Vagina (tissue), 2 donors: ENCODE data around the gene FPGS. TPM values are rescaled to one million over a fixed set of nuclear protein-coding genes. Genes with fewer than 3 reads are reported as not detected.
A peak's percentile ranks its signal among the peaks of the same experiment; 100 is the strongest.

Experiments
- DNase-seq, 2 donors: peaks; one replicate each; pipeline ENCODE4 v3.0.0-alpha.2; 2017; ENCODE audit errors: extremely low spot score in 2 of 2
- H3K27ac ChIP-seq: fragments of 200-600 bp; sonication (generic); one replicate; pipeline ENCODE4 v1.5.1; 2019
- H3K27me3 ChIP-seq: fragments of 200-600 bp; sonication (generic); one replicate; pipeline ENCODE4 v1.5.1; 2019
- H3K36me3 ChIP-seq, 2 donors: fragments of 200-600 bp; sonication (generic); one replicate each; pipeline ENCODE4 v1.5.1; 2017 to 2019
- H3K4me1 ChIP-seq: fragments of 200-600 bp; sonication (generic); one replicate; pipeline ENCODE4 v1.5.1; 2019
- H3K4me3 ChIP-seq, 2 donors: fragments of 200-600 bp; sonication (generic); 1 replicate in 1 of 2; 2 replicates in 1 of 2; pipeline ENCODE4 v1.5.1; 2016 to 2019
- H3K9me3 ChIP-seq: fragments of 200-600 bp; sonication (generic); one replicate; pipeline ENCODE4 v1.5.1; 2019
- CTCF ChIP-seq, 3 experiments: fragments of 450-650 bp in 2 of 3; fragments of 200-600 bp in 1 of 3; sonication (generic) in 1 of 3; IDR thresholded peaks; one replicate each; pipeline ENCODE4 v1.5.1; 2017 to 2019; ENCODE audit warnings: antibody characterized with exemption in 3 of 3, mild to moderate bottlenecking in 2 of 3, moderate library complexity in 2 of 3
- POLR2A ChIP-seq, 2 donors: fragments of 450-650 bp; IDR thresholded peaks; one replicate each; pipeline ENCODE4 v1.6.1; 2017; ENCODE audit warnings: antibody characterized with exemption in 2 of 2, mild to moderate bottlenecking in 2 of 2, moderate library complexity in 2 of 2
- POLR2AphosphoS5 ChIP-seq, 2 donors: sonication (generic); formaldehyde crosslinking; IDR thresholded peaks; one replicate each; pipeline ENCODE4 v1.9.0; 2017; ENCODE audit warnings: antibody characterized with exemption in 2 of 2, mild to moderate bottlenecking in 2 of 2, low read depth in 1 of 2; ENCODE audit not compliant: insufficient read depth in 1 of 2
- intact Hi-C: fragments of 100-400 bp; cut with DNase I; formaldehyde crosslinking; loops from one replicate; pipeline ENCODE4 v1.15.1; 2023
- total RNA-seq: library from RNA; depleted of rRNA; stranded (reverse); fragments of >200 nt; gene quantifications from one replicate; pipeline ENCODE4 v1.2.3, GENCODE V29; 2016

The FPGS gene
- total RNA-seq, 1 donor from 2014 or later, result 99.7 TPM

GRCh38 chr9:127857278-127857677 lies 54.6 kb downstream of the FPGS start:
- no peak for TF ChIP-seq POLR2A (IDR thresholded peaks at IDR 0.05)
- TF ChIP-seq POLR2AphosphoS5 (IDR thresholded peaks at IDR 0.05; ENCODE audit: insufficient read depth in 1 of 2, low read depth in 1 of 2), result no peak
- no peak for TF ChIP-seq CTCF (IDR thresholded peaks at IDR 0.05)
- intact Hi-C loops, result no loop called here
- Histone ChIP-seq H3K27me3 (no peaks in the 10 kb centered on the region), H3K9me3 (no peaks in the 10 kb centered on the region), H3K4me1 (peaks cover 54% of the 10 kb centered on the region), H3K36me3 (no peaks in the 10 kb centered on the region), H3K27ac (no peak overlapping the region), H3K4me3 (no peak overlapping the region)
- DNase-seq, result no peak

DNA sequence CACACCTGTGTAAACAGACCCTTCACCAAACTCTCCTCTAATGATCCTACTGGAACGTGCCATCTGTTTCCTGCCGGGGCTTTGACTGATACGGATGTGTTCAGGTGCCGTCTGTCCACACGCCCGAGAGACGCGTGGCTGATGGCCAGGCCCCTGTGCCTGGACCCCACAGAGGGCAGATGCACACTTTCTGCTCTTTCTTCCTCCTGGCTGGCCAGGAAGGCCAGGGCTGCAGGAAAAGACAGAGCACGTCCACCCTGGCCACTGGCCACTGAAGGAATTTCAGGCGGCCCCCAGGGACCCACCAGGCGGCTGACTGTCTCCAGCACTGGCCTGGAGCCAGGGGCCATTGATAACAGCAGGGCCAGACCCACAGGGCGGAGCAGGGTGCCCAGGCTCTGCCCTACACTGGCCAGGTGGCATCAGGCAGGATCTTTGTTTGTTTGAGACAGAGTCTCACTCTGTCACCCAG lies 55.4 kb downstream of the FPGS start:
- H3K36me3 ChIP-seq, result no peaks in the 10 kb centered on the region
- H3K27me3 ChIP-seq, result no peaks in the 10 kb centered on the region
- H3K4me3 ChIP-seq, result no peak overlapping the region
- intact Hi-C loops, result no loop called here
- DNase-seq, result no peak
- H3K9me3 ChIP-seq, result no peaks in the 10 kb centered on the region
- peaks cover 50% of the 10 kb centered on the region for H3K4me1 ChIP-seq
- H3K27ac ChIP-seq, result no peak overlapping the region
- TF ChIP-seq POLR2A (IDR thresholded peaks at IDR 0.05) (no peak), CTCF (IDR thresholded peaks at IDR 0.05) (no peak), POLR2AphosphoS5 (IDR thresholded peaks at IDR 0.05; ENCODE audit: insufficient read depth in 1 of 2, low read depth in 1 of 2) (no peak)

GRCh38 chr9:127860260-127860659 lies 57.6 kb downstream of the FPGS start:
- intact Hi-C loops, result no loop called here
- DNase-seq, result no peak
- no peaks in the 10 kb centered on the region for H3K9me3 ChIP-seq
- no peaks in the 10 kb centered on the region for H3K36me3 ChIP-seq
- peaks cover 32% of the 10 kb centered on the region for H3K4me1 ChIP-seq
- TF ChIP-seq POLR2AphosphoS5 (IDR thresholded peaks at IDR 0.05; ENCODE audit: insufficient read depth in 1 of 2, low read depth in 1 of 2) (no peak), CTCF (IDR thresholded peaks at IDR 0.05) (no peak), POLR2A (IDR thresholded peaks at IDR 0.05) (no peak)
- H3K4me3 ChIP-seq, result no peak overlapping the region
- no peak overlapping the region for H3K27ac ChIP-seq
- no peaks in the 10 kb centered on the region for H3K27me3 ChIP-seq

DNA sequence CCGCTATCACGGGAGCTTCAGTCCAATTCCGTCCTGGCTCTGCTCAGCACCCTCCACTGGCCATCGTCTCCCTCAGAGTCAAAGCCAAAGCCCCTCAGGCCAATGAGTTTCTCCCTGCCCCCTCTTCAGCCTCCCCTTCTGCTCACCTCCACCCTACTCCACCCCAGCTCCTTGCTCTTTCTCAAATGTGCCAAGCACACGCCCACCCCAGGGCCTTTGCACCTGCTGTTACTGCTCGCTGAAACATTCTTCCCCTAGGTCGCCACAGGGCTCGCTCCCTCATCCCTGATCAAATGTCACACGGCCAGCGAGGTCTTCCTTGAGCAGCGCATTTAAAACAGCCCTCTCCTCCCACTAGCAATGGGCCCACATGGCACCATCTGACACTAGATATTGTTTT lies 58.1 kb downstream of the FPGS start:
- no peaks in the 10 kb centered on the region for H3K9me3 ChIP-seq
- H3K27me3 ChIP-seq, result no peaks in the 10 kb centered on the region
- no peak for DNase-seq
- H3K27ac ChIP-seq, result no peak overlapping the region
- intact Hi-C loops, result no loop called here
- H3K36me3 ChIP-seq, result no peaks in the 10 kb centered on the region
- H3K4me3 ChIP-seq, result no peak overlapping the region
- H3K4me1 ChIP-seq, result peaks cover 29% of the 10 kb centered on the region
- TF ChIP-seq CTCF (IDR thresholded peaks at IDR 0.05) (no peak), POLR2A (IDR thresholded peaks at IDR 0.05) (no peak), POLR2AphosphoS5 (IDR thresholded peaks at IDR 0.05; ENCODE audit: insufficient read depth in 1 of 2, low read depth in 1 of 2) (no peak)

DNA sequence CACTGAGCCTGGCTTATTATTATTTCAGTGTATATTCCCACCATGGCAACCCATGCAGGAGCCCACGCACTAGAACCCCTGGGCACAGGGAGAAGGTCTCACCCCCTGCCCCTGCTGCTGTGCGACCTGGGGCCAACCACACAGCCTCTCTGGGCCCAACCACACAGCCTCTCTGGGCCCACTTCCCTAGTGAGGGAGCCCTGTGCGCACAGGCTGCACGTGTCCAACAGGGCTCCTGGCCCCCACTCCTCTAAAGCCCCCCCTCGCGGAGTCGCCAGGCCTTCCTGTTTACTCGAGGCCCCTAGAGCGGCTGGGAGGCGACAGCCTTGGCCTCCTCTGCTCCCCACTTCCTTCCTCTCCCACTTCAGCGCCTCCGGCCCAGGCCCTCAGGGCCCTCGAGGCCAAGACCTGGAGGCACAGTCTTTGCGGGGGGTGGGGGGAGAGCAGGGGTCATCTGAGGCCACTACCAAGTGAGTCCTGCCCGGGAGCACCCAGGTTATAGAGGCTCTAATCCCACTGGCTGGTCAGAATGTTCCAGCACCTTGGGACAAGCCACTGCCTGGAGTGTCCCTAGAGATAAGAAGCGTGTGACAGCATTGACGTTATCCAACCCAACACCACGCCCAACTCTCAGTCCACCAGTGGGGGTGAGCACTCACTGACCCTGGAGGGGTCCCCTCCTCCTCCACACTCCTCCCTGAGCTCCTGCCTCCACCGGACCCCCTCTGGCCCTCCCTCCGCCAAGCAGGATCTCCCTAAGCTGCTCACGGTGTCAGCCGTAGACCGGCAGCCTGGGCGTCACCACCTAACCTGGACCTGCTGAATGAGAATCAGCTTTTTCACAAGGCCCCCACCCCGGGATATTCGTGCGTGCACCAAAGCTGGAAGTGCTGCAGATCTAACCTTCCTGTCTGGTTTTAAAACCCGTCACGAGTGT lies 59.7 kb downstream of the FPGS start:
- no peaks in the 10 kb centered on the region for H3K27me3 ChIP-seq
- intact Hi-C loops, result no loop called here
- TF ChIP-seq POLR2A (IDR thresholded peaks at IDR 0.05), result no peak
- peak in 1 of 2 donors; percentile 53 for TF ChIP-seq POLR2AphosphoS5 (IDR thresholded peaks at IDR 0.05; ENCODE audit: insufficient read depth in 1 of 2, low read depth in 1 of 2)
- no peaks in the 10 kb centered on the region for H3K9me3 ChIP-seq
- peaks cover 29% of the 10 kb centered on the region for H3K4me1 ChIP-seq
- peaks cover 0 to under 1% of the 10 kb centered on the region in 2 donors for H3K36me3 ChIP-seq
- peak overlapping the region; percentile 57 for H3K27ac ChIP-seq
- no peak for DNase-seq
- no peak overlapping the region for H3K4me3 ChIP-seq
